Stimulated activated CD8-positive, alpha-beta memory T cell treated with anti-CD3 and anti-CD28 coated beads, Interleukin-15, amount 100 ng/mL, for 48 hours (primary cell): ENCODE data around the gene SMO.
A peak's percentile ranks its signal among the peaks of the same experiment; 100 is the strongest.
"Not testable (repeated sequence)": the region's sequence is repeated elsewhere in the genome, so short reads cannot be mapped to it uniquely, and the experiment has no call there.

Experiments
- DNase-seq, 2 donors: peaks; one replicate each; pipeline ENCODE4 v3.0.0-alpha.2; 2020; ENCODE audit warnings: low read depth in 2 of 2

The SMO gene

GRCh38 chr7:129169686-129170440 is 18.6 kb upstream of the SMO start:
- peak in 1 of 2 donors; percentile 28 for DNase-seq

GRCh38 chr7:129170441-129171021 is 17.9 kb upstream of the SMO start:
- no peak for DNase-seq

GRCh38 chr7:129173861-129174260 is 14.6 kb upstream of the SMO start:
- not testable (repeated sequence) for DNase-seq

- DNase-seq, result no peak
These were observed 11.3 kb upstream of the SMO start for GRCh38 chr7:129176916-129177710.

- DNase-seq, result no peak
These were observed 3.3 kb upstream of the SMO start for GRCh38 chr7:129184981-129185670.

- DNase-seq, result no peak
These were observed 1.6 kb upstream of the SMO start for GRCh38 chr7:129186749-129187260.

- DNase-seq, result no peak
These were observed 607 bp upstream of the SMO start for GRCh38 chr7:129187681-129188371.

- no peak for DNase-seq
These were observed 643 bp downstream of the SMO start for GRCh38 chr7:129188892-129189660.

- no peak for DNase-seq
These were observed 1.4 kb downstream of the SMO start for GRCh38 chr7:129189661-129190310.

- DNase-seq, result no peak
These were observed 2.8 kb downstream of the SMO start for GRCh38 chr7:129191272-129191671.

GRCh38 chr7:129193892-129194291 is 5.5 kb downstream of the SMO start:
- no peak for DNase-seq

GRCh38 chr7:129197771-129198170 is 9.3 kb downstream of the SMO start:
- no peak for DNase-seq

- no peak for DNase-seq
These were observed 11.0 kb downstream of the SMO start for GRCh38 chr7:129199406-129199805.

GRCh38 chr7:129202058-129202777 is 13.8 kb downstream of the SMO start:
- no peak for DNase-seq

GRCh38 chr7:129203050-129203741 is 14.8 kb downstream of the SMO start:
- no peak for DNase-seq

- DNase-seq, result no peak
These were observed 16.8 kb downstream of the SMO start for GRCh38 chr7:129205126-129205818.

GRCh38 chr7:129205987-129206785 is 17.8 kb downstream of the SMO start:
- no peak for DNase-seq
